HepG2 (cell line): ENCODE results near the gene CST11. TPM values are rescaled to one million over a fixed set of nuclear protein-coding genes. Genes with fewer than 3 reads are reported as not detected.
A peak's percentile ranks its signal among the peaks of the same experiment; 100 is the strongest.

ENCODE experiments used
- ATAD3A ChIP-seq: sonication (generic); formaldehyde crosslinking; IDR thresholded peaks from 2 replicates; pipeline ENCODE4 v1.4.0; 2020; ENCODE audit warnings: missing genetic modification reagents
- CEBPG ChIP-seq: IDR thresholded peaks from 2 replicates; pipeline ENCODE4 v1.6.1; 2016
- ESRRA ChIP-seq: sonication (generic); formaldehyde crosslinking; IDR thresholded peaks from 2 replicates; pipeline ENCODE4 v1.5.1; 2020; ENCODE audit warnings: mild to moderate bottlenecking, low read depth, missing genetic modification reagents
- ETV5 ChIP-seq: IDR thresholded peaks from 2 replicates; pipeline ENCODE4 v1.6.1; 2018; ENCODE audit warnings: missing biosample characterization, missing genetic modification reagents, inconsistent platforms, borderline replicate concordance
- FOXO1 ChIP-seq: sonication (generic); formaldehyde crosslinking; IDR thresholded peaks from 2 replicates; pipeline ENCODE4 v1.4.0; 2020; ENCODE audit warnings: missing genetic modification reagents
- GATAD1 ChIP-seq: IDR thresholded peaks from 2 replicates; pipeline ENCODE4 v1.6.1; 2016; ENCODE audit warnings: missing genetic modification reagents, missing compliant biosample characterization
- HOXA5 ChIP-seq: sonication (generic); formaldehyde crosslinking; IDR thresholded peaks from 2 replicates; pipeline ENCODE4 v1.4.0; 2020; ENCODE audit warnings: missing genetic modification reagents
- KLF13 ChIP-seq: sonication (generic); formaldehyde crosslinking; IDR thresholded peaks from 2 replicates; pipeline ENCODE4 v1.4.0; 2020; ENCODE audit warnings: mild to moderate bottlenecking, missing genetic modification reagents
- MEF2D ChIP-seq: sonication (generic); formaldehyde crosslinking; IDR thresholded peaks from 2 replicates; pipeline ENCODE4 v1.5.1; 2020; ENCODE audit warnings: mild to moderate bottlenecking, missing genetic modification reagents
- NFKBIZ ChIP-seq: IDR thresholded peaks from 2 replicates; pipeline ENCODE4 v1.6.1; 2018; ENCODE audit warnings: missing genetic modification reagents, missing compliant biosample characterization
- NPAS2 ChIP-seq: sonication (generic); formaldehyde crosslinking; IDR thresholded peaks from 2 replicates; pipeline ENCODE4 v1.8.0; 2022; ENCODE audit warnings: mild to moderate bottlenecking, missing genetic modification reagents, borderline replicate concordance
- RARG ChIP-seq: sonication (generic); formaldehyde crosslinking; IDR thresholded peaks from 2 replicates; pipeline ENCODE4 v1.4.0; 2020; ENCODE audit warnings: low read depth, mild to moderate bottlenecking, missing genetic modification reagents
- SIX4 ChIP-seq: sonication (generic); formaldehyde crosslinking; IDR thresholded peaks from 2 replicates; pipeline ENCODE4 v1.4.0; 2020; ENCODE audit warnings: missing genetic modification reagents
- SMAD3 ChIP-seq: sonication (generic); formaldehyde crosslinking; IDR thresholded peaks from 2 replicates; pipeline ENCODE4 v1.4.0; 2020; ENCODE audit warnings: missing genetic modification reagents
- SP2 ChIP-seq: sonication (generic); formaldehyde crosslinking; IDR thresholded peaks from 2 replicates; pipeline ENCODE4 v1.5.1; 2020; ENCODE audit warnings: mild to moderate bottlenecking, missing genetic modification reagents
- SRY ChIP-seq: sonication (generic); formaldehyde crosslinking; IDR thresholded peaks from 2 replicates; pipeline ENCODE4 v1.8.0; 2022; ENCODE audit warnings: mild to moderate bottlenecking, missing genetic modification reagents
- ZBTB8A ChIP-seq: sonication (generic); formaldehyde crosslinking; IDR thresholded peaks from 2 replicates; pipeline ENCODE4 v1.4.0; 2020; ENCODE audit warnings: mild to moderate bottlenecking, low read depth, missing genetic modification reagents, borderline replicate concordance
- ZNF3 ChIP-seq: IDR thresholded peaks from 2 replicates; pipeline ENCODE4 v1.7.0; 2017; ENCODE audit warnings: inconsistent platforms
- ZNF34 ChIP-seq: sonication (generic); formaldehyde crosslinking; IDR thresholded peaks from 2 replicates; pipeline ENCODE4 v1.4.0; 2020; ENCODE audit warnings: mild to moderate bottlenecking, missing genetic modification reagents, borderline replicate concordance
- ZNF510 ChIP-seq: sonication (generic); formaldehyde crosslinking; IDR thresholded peaks from 2 replicates; pipeline ENCODE4 v1.4.0; 2020; ENCODE audit warnings: low read depth, mild to moderate bottlenecking, missing genetic modification reagents
- ZNF780A ChIP-seq: sonication (generic); formaldehyde crosslinking; IDR thresholded peaks from 2 replicates; pipeline ENCODE4 v1.8.0; 2022; ENCODE audit warnings: mild to moderate bottlenecking, missing genetic modification reagents, moderate library complexity
- ZSCAN25 ChIP-seq: sonication (generic); formaldehyde crosslinking; IDR thresholded peaks from 2 replicates; pipeline ENCODE4 v1.8.0; 2022; ENCODE audit warnings: mild to moderate bottlenecking, missing genetic modification reagents
- ZSCAN29 ChIP-seq: sonication (generic); formaldehyde crosslinking; conservative IDR thresholded peaks from 2 replicates; pipeline ENCODE4 v1.4.0; 2020; ENCODE audit warnings: mild to moderate bottlenecking, missing genetic modification reagents
- ZSCAN30 ChIP-seq: sonication (generic); formaldehyde crosslinking; IDR thresholded peaks from 2 replicates; pipeline ENCODE4 v1.5.0; 2020; ENCODE audit warnings: mild to moderate bottlenecking, missing genetic modification reagents
- polyA plus RNA-seq, 8 experiments: library from polyadenylated mRNA; depleted of rRNA in 3 of 8; stranded (reverse) in 7 of 8; unstranded in 1 of 8; fragments of >200 nt; fragmentation: Illumina TruSeq in 4 of 8; extraction: Trizol in 4 of 8; gene quantifications; 2 replicates each; pipeline versions ENCODE4 v1.2.1 to v1.2.3, GENCODE V29; 2011 to 2016; ENCODE audit warnings: low read depth in 4 of 8, missing spikeins in 1 of 8, mixed read lengths in 1 of 8; ENCODE audit not compliant: insufficient read depth in 1 of 8
- total RNA-seq, 5 experiments: library from RNA; depleted of rRNA; stranded (reverse); fragments of >200 nt; fragmentation: Illumina TruSeq; extraction: Trizol; gene quantifications; 2 replicates each; pipeline ENCODE4 v1.2.3, GENCODE V29; 2016; ENCODE audit warnings: low read depth in 1 of 5
- TF ChIP-seq, protein P1 (sequence below): IDR thresholded peaks from 2 replicates; pipeline ENCODE4 v1.6.1; 2016; ENCODE audit warnings: mild to moderate bottlenecking
- TF ChIP-seq, protein P2 (sequence below): IDR thresholded peaks from 2 replicates; pipeline ENCODE4 v1.6.1; 2018; ENCODE audit warnings: missing genetic modification reagents
- TF ChIP-seq, protein P3 (sequence below): sonication (generic); formaldehyde crosslinking; IDR thresholded peaks from 2 replicates; pipeline ENCODE4 v1.4.0; 2020; ENCODE audit warnings: missing genetic modification reagents, borderline replicate concordance
- TF ChIP-seq, protein P4 (sequence below): sonication (generic); formaldehyde crosslinking; IDR thresholded peaks from 2 replicates; pipeline ENCODE4 v1.4.0; 2020; ENCODE audit warnings: missing genetic modification reagents

The CST11 gene
- total and polyA plus RNA-seq, 2 of the 13 experiments (the other 11 are each of a cell fraction or from before 2014, with no cell fraction given) = not detected

DNA sequence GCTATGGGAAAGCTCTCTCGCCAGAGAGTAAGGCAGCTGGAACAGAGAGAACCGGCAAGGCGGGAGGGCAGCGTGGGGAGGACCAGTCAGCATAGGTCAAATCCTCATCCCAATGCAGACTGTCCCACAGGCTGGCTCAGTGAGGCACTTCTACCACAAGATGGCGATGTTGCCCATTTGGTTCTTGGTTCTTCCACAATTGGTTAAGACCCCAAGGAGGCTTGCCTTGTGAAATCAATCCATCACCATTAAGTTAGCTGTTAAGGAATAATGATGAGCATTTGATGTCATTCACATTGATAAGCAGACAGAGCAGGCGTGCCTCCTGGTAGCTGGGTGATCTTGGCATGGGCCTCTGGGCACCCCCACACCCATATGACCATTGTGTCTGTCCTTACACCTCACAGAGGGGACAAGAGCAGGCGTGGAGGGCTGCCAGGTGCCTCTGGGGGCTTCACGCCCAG is 10.8 kb downstream of the CST11 start (continued):
- no peak for TF ChIP-seq ZSCAN30 (CRISPR knock-in tag)
- TF ChIP-seq SMAD3 (CRISPR knock-in tag) = peak; percentile 43; the same call in 1 of the 2 replicates
- TF ChIP-seq HOXA5 = no peak
- TF ChIP-seq ESRRA (CRISPR knock-in tag) = no peak
- TF ChIP-seq CEBPG (CRISPR knock-in tag) = peak; percentile 53
- TF ChIP-seq ETV5 (CRISPR knock-in tag) = peak; percentile 20; the same call in 1 of the 2 replicates
- no peak for TF ChIP-seq ATAD3A (CRISPR knock-in tag)
- TF ChIP-seq ZSCAN29 = no peak
- peak; percentile 59 for TF ChIP-seq GATAD1 (CRISPR knock-in tag)
- TF ChIP-seq NPAS2 = no peak
- TF ChIP-seq, protein P1, sequence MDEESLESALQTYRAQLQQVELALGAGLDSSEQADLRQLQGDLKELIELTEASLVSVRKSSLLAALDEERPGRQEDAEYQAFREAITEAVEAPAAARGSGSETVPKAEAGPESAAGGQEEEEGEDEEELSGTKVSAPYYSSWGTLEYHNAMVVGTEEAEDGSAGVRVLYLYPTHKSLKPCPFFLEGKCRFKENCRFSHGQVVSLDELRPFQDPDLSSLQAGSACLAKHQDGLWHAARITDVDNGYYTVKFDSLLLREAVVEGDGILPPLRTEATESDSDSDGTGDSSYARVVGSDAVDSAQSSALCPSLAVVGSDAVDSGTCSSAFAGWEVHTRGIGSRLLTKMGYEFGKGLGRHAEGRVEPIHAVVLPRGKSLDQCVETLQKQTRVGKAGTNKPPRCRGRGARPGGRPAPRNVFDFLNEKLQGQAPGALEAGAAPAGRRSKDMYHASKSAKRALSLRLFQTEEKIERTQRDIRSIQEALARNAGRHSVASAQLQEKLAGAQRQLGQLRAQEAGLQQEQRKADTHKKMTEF (CRISPR knock-in tag) = no peak
- TF ChIP-seq, protein P2, sequence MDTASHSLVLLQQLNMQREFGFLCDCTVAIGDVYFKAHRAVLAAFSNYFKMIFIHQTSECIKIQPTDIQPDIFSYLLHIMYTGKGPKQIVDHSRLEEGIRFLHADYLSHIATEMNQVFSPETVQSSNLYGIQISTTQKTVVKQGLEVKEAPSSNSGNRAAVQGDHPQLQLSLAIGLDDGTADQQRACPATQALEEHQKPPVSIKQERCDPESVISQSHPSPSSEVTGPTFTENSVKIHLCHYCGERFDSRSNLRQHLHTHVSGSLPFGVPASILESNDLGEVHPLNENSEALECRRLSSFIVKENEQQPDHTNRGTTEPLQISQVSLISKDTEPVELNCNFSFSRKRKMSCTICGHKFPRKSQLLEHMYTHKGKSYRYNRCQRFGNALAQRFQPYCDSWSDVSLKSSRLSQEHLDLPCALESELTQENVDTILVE (CRISPR knock-in tag) = peak; percentile 38; the same call in 1 of the 2 replicates
- 0 out of 2 replicates have a peak, but pooled peaks have one; percentile 33 for TF ChIP-seq ZNF780A (CRISPR knock-in tag)
- TF ChIP-seq, protein P3, sequence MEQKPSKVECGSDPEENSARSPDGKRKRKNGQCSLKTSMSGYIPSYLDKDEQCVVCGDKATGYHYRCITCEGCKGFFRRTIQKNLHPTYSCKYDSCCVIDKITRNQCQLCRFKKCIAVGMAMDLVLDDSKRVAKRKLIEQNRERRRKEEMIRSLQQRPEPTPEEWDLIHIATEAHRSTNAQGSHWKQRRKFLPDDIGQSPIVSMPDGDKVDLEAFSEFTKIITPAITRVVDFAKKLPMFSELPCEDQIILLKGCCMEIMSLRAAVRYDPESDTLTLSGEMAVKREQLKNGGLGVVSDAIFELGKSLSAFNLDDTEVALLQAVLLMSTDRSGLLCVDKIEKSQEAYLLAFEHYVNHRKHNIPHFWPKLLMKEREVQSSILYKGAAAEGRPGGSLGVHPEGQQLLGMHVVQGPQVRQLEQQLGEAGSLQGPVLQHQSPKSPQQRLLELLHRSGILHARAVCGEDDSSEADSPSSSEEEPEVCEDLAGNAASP (CRISPR knock-in tag) = 0 out of 2 replicates have a peak, but pooled peaks have one; percentile 43
- TF ChIP-seq ZSCAN25 (CRISPR knock-in tag) = peak; percentile 20; the same call in 1 of the 2 replicates
- TF ChIP-seq ZNF3 (CRISPR knock-in tag) = no peak
- TF ChIP-seq FOXO1 (CRISPR knock-in tag) = 0 out of 2 replicates have a peak, but pooled peaks have one; percentile 53
- TF ChIP-seq, protein P4, sequence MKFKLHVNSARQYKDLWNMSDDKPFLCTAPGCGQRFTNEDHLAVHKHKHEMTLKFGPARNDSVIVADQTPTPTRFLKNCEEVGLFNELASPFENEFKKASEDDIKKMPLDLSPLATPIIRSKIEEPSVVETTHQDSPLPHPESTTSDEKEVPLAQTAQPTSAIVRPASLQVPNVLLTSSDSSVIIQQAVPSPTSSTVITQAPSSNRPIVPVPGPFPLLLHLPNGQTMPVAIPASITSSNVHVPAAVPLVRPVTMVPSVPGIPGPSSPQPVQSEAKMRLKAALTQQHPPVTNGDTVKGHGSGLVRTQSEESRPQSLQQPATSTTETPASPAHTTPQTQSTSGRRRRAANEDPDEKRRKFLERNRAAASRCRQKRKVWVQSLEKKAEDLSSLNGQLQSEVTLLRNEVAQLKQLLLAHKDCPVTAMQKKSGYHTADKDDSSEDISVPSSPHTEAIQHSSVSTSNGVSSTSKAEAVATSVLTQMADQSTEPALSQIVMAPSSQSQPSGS = 0 out of 2 replicates have a peak, but pooled peaks have one; percentile 52
- TF ChIP-seq MEF2D (CRISPR knock-in tag) = 0 out of 2 replicates have a peak, but pooled peaks have one; percentile 30
- no peak for TF ChIP-seq RARG (CRISPR knock-in tag)
- 0 out of 2 replicates have a peak, but pooled peaks have one; percentile 15 for TF ChIP-seq SIX4 (CRISPR knock-in tag)
- TF ChIP-seq SRY (CRISPR knock-in tag) = 0 out of 2 replicates have a peak, but pooled peaks have one; percentile 13
- TF ChIP-seq ZBTB8A (CRISPR knock-in tag) = no peak
- TF ChIP-seq NFKBIZ (CRISPR knock-in tag) = no peak
- no peak for TF ChIP-seq ZNF34 (CRISPR knock-in tag)
- TF ChIP-seq KLF13 = 0 out of 2 replicates have a peak, but pooled peaks have one; percentile 69
- TF ChIP-seq SP2 (CRISPR knock-in tag) = 0 out of 2 replicates have a peak, but pooled peaks have one; percentile 14
- 0 out of 2 replicates have a peak, but pooled peaks have one; percentile 38 for TF ChIP-seq ZNF510 (CRISPR knock-in tag)
